Fibroblast of skin of right quadriceps (primary cell): ENCODE measurements around the gene NAP1L4.
A peak's percentile ranks its signal among the peaks of the same experiment; 100 is the strongest.

Experiments
- DNase-seq: peaks from one replicate; pipeline ENCODE4 v3.0.0-alpha.2; 2013

Gene NAP1L4

GRCh38 chr11:2901854-2902783 lies 90.0 kb downstream of the NAP1L4 start:
- DNase-seq: peak; percentile 90

- DNase-seq: no peak
These were observed 90.8 kb downstream of the NAP1L4 start for GRCh38 chr11:2901196-2901796.

- no peak for DNase-seq
These were observed 92.9 kb downstream of the NAP1L4 start for GRCh38 chr11:2899080-2899783.

- DNase-seq: peak; percentile 86
These were observed 93.6 kb downstream of the NAP1L4 start for GRCh38 chr11:2898366-2899079.

- no peak for DNase-seq
These were observed 95.1 kb downstream of the NAP1L4 start for GRCh38 chr11:2897048-2897447.

- DNase-seq: no peak
These were observed 96.1 kb downstream of the NAP1L4 start for GRCh38 chr11:2896047-2896446.
